ENCODE measurements around the gene PIGN. TPM values are rescaled to one million over a fixed set of nuclear protein-coding genes. Genes with fewer than 3 reads are reported as not detected.

Gene PIGN
- total and polyA plus RNA-seq, 2 donors (not counting 1 experiment from before 2014, with no cell fraction given): 2.7 to 37.3 TPM

- no peaks in the 10 kb centered on the region for H3K27me3 ChIP-seq (replicated peaks in 1 of 4; ENCODE audit: control extremely low read depth in 1 of 4, control insufficient read depth in 3 of 4, insufficient read depth in 4 of 4, low read length in 3 of 4)
- Mint-ChIP-seq H3K27ac (no peak overlapping the region), H3K4me3 (no peak overlapping the region), H3K9me3 (ENCODE audit: insufficient read depth) (peaks cover 3% of the 10 kb centered on the region), H3K4me1 (no peaks in the 10 kb centered on the region), H3K27me3 (no peaks in the 10 kb centered on the region)
- no peak overlapping the region for H3K4me3 ChIP-seq (ENCODE audit: control extremely low read depth in 1 of 5, extremely low read depth in 1 of 5, insufficient read depth in 1 of 5, low read depth in 2 of 5, low read length in 4 of 5)
- no peaks in the 10 kb centered on the region for H4K20me1 ChIP-seq (ENCODE audit: control insufficient read depth, insufficient read depth, low read length, poor library complexity, severe bottlenecking)
- DNase-seq (no peak), ATAC-seq (ENCODE audit: low read depth) (no peak)
- H3K4me1 ChIP-seq (ENCODE audit: control insufficient read depth in 2 of 2, insufficient read depth in 2 of 2, low read length in 2 of 2): no peaks in the 10 kb centered on the region
- no peak overlapping the region for H2AFZ ChIP-seq (ENCODE audit: insufficient read depth, low read depth, low read length, poor library complexity, severe bottlenecking)
- H3K27ac ChIP-seq (ENCODE audit: low read length in 2 of 2): no peak overlapping the region
- TF ChIP-seq CTCF (IDR thresholded peaks at IDR 0.05) (no peak), EZH2 (IDR thresholded peaks at IDR 0.05; ENCODE audit: borderline replicate concordance, insufficient read depth, low read depth, low read length, poor library complexity, severe bottlenecking) (no peak)
- no CpG with 5 or more reads among the region's 4 CpGs for WGBS (ENCODE audit: insufficient coverage)
- CTCF ChIA-PET: no interaction called here
- H3K79me2 ChIP-seq (ENCODE audit: control insufficient read depth, insufficient read depth, low read length): no peaks in the 10 kb centered on the region
- no peak overlapping the region for H3K4me2 ChIP-seq (replicated peaks; ENCODE audit: low read depth, low read length, poor library complexity, severe bottlenecking)
- peaks cover 12 to 22% of the 10 kb centered on the region in 2 experiments for H3K36me3 ChIP-seq (replicated peaks in 1 of 2; ENCODE audit: control extremely low read depth in 1 of 2, control insufficient read depth in 1 of 2, extremely low read depth in 1 of 2, insufficient read depth in 2 of 2, low read length in 1 of 2)
- no peaks in the 10 kb centered on the region for H3K9me3 ChIP-seq (ENCODE audit: control extremely low read depth in 1 of 3, control insufficient read depth in 2 of 3, insufficient read depth in 1 of 3, low read length in 2 of 3)
- intact Hi-C loops (cut with micrococcal nuclease): no loop called here
- H3K9ac ChIP-seq (ENCODE audit: low read length): no peak overlapping the region
- POLR2A ChIA-PET: no interaction called here
Measured at GRCh38 chr18:62098960-62099359, 87.9 kb downstream of the PIGN start.

- Histone ChIP-seq H4K20me1 (ENCODE audit: control insufficient read depth, insufficient read depth, low read length, poor library complexity, severe bottlenecking) (no peaks in the 10 kb centered on the region), H2AFZ (ENCODE audit: insufficient read depth, low read depth, low read length, poor library complexity, severe bottlenecking) (no peak overlapping the region), H3K9ac (ENCODE audit: low read length) (no peak overlapping the region), H3K36me3 (replicated peaks in 1 of 2; ENCODE audit: control extremely low read depth in 1 of 2, control insufficient read depth in 1 of 2, extremely low read depth in 1 of 2, insufficient read depth in 2 of 2, low read length in 1 of 2) (peaks cover 11 to 22% of the 10 kb centered on the region in 2 experiments), H3K27ac (ENCODE audit: low read length in 2 of 2) (no peak overlapping the region), H3K4me1 (ENCODE audit: control insufficient read depth in 2 of 2, insufficient read depth in 2 of 2, low read length in 2 of 2) (no peaks in the 10 kb centered on the region), H3K79me2 (ENCODE audit: control insufficient read depth, insufficient read depth, low read length) (no peaks in the 10 kb centered on the region), H3K4me3 (ENCODE audit: control extremely low read depth in 1 of 5, extremely low read depth in 1 of 5, insufficient read depth in 1 of 5, low read depth in 2 of 5, low read length in 4 of 5) (no peak overlapping the region), H3K4me2 (replicated peaks; ENCODE audit: low read depth, low read length, poor library complexity, severe bottlenecking) (no peak overlapping the region), H3K27me3 (replicated peaks in 1 of 4; ENCODE audit: control extremely low read depth in 1 of 4, control insufficient read depth in 3 of 4, insufficient read depth in 4 of 4, low read length in 3 of 4) (no peaks in the 10 kb centered on the region), H3K9me3 (ENCODE audit: control extremely low read depth in 1 of 3, control insufficient read depth in 2 of 3, insufficient read depth in 1 of 3, low read length in 2 of 3) (no peaks in the 10 kb centered on the region)
- TF ChIP-seq CTCF (IDR thresholded peaks at IDR 0.05): no peak
- no peak for TF ChIP-seq EZH2 (IDR thresholded peaks at IDR 0.05; ENCODE audit: borderline replicate concordance, insufficient read depth, low read depth, low read length, poor library complexity, severe bottlenecking)
- POLR2A ChIA-PET: no interaction called here
- CTCF ChIA-PET: no interaction called here
- intact Hi-C loops (cut with micrococcal nuclease): no loop called here
- Mint-ChIP-seq H3K27me3 (no peaks in the 10 kb centered on the region), H3K4me3 (no peak overlapping the region), H3K27ac (no peak overlapping the region), H3K9me3 (ENCODE audit: insufficient read depth) (peaks cover 3% of the 10 kb centered on the region), H3K4me1 (no peaks in the 10 kb centered on the region)
- no CpG with 5 or more reads among the region's 4 CpGs for WGBS (ENCODE audit: insufficient coverage)
- ATAC-seq (ENCODE audit: low read depth): no peak
- DNase-seq: no peak
Measured at GRCh38 chr18:62097698-62098097, 89.2 kb downstream of the PIGN start.

Data from B cell (primary cell).